ENCODE measurements around the gene PAPPA2.

PAPPA2 gene

DNA sequence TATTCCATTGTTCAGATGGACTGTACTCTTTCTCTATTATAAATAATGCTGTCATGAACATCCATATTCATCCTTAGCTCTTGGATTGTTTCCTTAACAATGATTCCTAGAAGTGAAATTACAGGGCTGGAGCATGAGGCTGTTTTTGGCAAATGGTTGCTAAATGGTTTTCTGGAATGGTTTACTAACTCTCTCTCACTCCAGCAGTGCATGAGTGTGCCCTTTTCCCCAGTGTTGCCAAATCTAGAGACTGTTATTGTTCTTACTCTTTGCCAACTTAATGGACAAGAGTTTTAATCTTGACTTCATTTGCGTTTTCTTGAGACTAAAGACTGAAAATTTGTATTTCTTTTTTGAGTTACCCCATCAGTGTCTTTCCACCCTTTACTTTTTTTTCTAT is 113.0 kb downstream of the PAPPA2 start:
- TF ChIP-seq, protein P1, sequence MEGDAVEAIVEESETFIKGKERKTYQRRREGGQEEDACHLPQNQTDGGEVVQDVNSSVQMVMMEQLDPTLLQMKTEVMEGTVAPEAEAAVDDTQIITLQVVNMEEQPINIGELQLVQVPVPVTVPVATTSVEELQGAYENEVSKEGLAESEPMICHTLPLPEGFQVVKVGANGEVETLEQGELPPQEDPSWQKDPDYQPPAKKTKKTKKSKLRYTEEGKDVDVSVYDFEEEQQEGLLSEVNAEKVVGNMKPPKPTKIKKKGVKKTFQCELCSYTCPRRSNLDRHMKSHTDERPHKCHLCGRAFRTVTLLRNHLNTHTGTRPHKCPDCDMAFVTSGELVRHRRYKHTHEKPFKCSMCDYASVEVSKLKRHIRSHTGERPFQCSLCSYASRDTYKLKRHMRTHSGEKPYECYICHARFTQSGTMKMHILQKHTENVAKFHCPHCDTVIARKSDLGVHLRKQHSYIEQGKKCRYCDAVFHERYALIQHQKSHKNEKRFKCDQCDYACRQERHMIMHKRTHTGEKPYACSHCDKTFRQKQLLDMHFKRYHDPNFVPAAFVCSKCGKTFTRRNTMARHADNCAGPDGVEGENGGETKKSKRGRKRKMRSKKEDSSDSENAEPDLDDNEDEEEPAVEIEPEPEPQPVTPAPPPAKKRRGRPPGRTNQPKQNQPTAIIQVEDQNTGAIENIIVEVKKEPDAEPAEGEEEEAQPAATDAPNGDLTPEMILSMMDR (IDR thresholded peaks at IDR 0.05; ENCODE audit: borderline replicate concordance, insufficient read depth, low read depth, low read length): no peak
- no peak overlapping the region for H3K4me3 ChIP-seq (ENCODE audit: low read depth, low read length)

DNA sequence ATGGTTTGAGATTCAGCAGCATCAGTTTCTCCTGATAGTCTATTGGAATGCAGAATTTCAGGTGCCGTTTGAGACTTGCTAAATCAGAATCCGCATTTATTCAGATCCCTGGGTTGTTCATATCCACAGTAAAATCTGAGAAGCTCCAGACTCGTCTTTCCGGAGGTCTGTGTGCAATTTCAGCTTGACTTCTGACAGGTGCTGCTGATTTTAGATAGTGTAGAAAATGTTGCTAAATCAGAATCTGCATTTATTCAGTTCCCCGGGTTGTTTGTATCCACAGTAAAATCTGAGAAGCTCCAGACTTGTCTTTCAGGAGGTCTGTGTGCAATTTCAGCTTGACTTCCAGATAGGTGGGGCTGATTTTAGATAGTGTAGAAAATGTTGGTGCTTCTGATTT is 113.7 kb downstream of the PAPPA2 start:
- H3K4me3 ChIP-seq (ENCODE audit: low read depth, low read length): no peak overlapping the region
- TF ChIP-seq, protein P1 (IDR thresholded peaks at IDR 0.05; ENCODE audit: borderline replicate concordance, insufficient read depth, low read depth, low read length): no peak

DNA sequence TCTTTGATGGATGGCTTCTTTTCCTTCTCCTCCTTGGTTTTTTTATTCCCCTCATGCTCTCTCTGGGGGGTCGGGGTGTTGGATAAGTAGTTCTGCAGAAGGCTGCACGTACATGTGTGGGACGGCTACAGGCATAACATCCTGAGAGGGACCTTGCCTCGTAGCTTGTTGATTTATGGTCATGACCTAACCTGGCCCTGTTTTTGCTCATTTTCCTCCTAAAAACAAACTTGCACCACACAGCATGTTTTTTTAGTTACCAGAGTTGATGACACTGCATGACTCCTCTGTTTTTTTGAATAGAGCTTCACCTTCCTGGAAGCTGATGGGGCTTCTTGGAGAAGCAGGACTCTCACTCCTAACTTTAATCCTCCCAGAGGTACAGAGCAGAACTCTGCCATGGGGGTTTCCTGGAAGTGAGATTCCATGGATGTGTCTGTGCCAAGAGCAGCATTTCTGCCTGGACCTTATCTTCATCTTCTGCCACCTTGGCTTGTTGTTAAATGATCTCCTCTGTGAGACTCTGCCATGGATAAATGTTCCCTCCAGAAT is 114.7 kb downstream of the PAPPA2 start:
- H3K4me3 ChIP-seq (ENCODE audit: low read depth, low read length): no peak overlapping the region
- TF ChIP-seq, protein P1 (IDR thresholded peaks at IDR 0.05; ENCODE audit: borderline replicate concordance, insufficient read depth, low read depth, low read length): no peak

DNA sequence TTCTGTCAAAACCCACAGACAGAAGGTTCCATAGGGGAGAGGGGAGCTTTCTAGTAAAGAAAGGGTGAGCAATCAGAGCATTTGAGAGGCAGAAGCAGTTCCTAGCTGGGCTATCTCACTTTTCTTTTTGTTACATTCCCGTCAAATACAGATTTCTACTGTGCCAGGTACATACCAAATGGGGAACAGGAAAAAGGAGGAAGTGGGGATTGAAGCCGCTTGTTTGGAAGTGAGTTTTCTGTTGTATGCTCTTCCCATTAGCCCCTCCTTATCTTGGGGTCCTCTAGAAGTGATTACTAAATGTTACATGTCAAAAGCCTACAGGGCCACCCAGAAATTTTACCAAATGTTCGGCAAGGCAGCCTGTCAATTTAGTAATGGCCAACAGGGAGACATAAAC is 116.1 kb downstream of the PAPPA2 start:
- TF ChIP-seq, protein P1 (IDR thresholded peaks at IDR 0.05; ENCODE audit: borderline replicate concordance, insufficient read depth, low read depth, low read length): no peak
- no peak overlapping the region for H3K4me3 ChIP-seq (ENCODE audit: low read depth, low read length)

DNA sequence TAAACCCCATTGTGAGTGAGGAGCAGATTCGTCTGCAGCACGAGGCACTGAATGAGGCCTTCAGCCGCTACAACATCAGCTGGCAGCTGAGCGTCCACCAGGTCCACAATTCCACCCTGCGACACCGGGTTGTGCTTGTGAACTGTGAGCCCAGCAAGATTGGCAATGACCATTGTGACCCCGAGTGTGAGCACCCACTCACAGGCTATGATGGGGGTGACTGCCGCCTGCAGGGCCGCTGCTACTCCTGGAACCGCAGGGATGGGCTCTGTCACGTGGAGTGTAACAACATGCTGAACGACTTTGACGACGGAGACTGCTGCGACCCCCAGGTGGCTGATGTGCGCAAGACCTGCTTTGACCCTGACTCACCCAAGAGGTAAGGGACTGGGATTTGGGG is 132.2 kb downstream of the PAPPA2 start:
- TF ChIP-seq, protein P1 (IDR thresholded peaks at IDR 0.05; ENCODE audit: borderline replicate concordance, insufficient read depth, low read depth, low read length): no peak
- H3K4me3 ChIP-seq (ENCODE audit: low read depth, low read length): no peak overlapping the region

DNA sequence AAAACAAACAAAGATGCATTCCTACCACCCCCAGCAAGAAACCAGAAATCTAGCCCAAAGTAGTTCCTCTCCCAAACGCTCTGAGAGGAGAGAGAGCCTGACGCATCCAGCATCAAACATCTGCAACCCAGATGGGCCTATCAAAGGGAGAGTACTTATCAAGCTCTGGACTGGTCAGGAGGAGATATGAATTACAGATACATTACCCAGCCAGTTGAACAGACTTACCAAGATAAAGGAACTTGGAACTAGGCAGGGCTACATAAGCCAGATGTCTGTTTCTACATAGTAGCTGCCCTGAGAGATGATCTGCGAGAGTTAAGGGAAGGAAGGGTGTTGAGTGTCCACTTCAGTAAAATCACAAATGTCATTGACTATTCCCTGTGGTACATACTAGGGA is 138.4 kb downstream of the PAPPA2 start:
- no peak overlapping the region for H3K4me3 ChIP-seq (ENCODE audit: low read depth, low read length)
- TF ChIP-seq, protein P1 (IDR thresholded peaks at IDR 0.05; ENCODE audit: borderline replicate concordance, insufficient read depth, low read depth, low read length): no peak

DNA sequence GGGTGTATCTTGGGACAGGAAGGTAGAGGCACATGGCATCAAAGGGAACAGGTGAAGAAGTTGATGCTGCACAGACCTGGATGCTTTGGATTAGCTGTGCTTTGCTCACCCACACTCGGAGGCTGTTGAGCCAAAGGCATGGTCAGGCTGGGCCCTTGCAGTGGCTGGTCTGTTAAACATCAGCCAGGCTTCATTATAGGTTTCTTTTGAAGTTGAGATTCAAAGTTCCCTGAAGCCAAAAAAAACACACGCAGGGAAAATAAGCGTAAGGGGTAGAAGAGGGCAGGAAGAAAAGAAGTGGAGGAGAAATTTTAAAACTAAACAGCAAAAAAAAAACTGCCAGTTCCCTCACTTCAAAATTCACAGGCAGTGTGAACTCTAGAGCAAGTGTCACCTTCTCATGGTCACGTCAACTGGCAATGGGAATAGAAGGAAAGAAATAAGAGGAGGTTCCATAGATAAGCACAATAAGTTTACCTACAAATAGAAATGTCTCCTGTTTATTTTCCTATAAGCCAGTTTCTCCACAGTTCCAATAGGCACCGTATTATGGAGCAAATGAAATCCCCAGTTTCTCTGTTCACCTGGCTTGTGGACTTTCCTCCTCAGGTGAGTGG is 139.5 kb downstream of the PAPPA2 start:
- no peak overlapping the region for H3K4me3 ChIP-seq (ENCODE audit: low read depth, low read length)
- TF ChIP-seq, protein P1 (IDR thresholded peaks at IDR 0.05; ENCODE audit: borderline replicate concordance, insufficient read depth, low read depth, low read length): no peak

All from GM12875 (cell line).